Mesendoderm (in vitro differentiated cells): ENCODE measurements around the gene TOP1.

ENCODE experiments used
- DNase-seq: peaks from one replicate; pipeline ENCODE4 v3.0.0; 2013
- H2AK5ac ChIP-seq: 2 replicates; pipeline ENCODE4 v1.6.1; 2013; ENCODE audit warnings: low read length, inconsistent platforms
- H2BK120ac ChIP-seq: 2 replicates; pipeline ENCODE4 v1.6.1; 2013; ENCODE audit warnings: low read depth, mild to moderate bottlenecking, low read length, moderate library complexity, mixed read lengths
- H2BK15ac ChIP-seq: replicated peaks from 2 replicates; pipeline ENCODE4 v1.6.1; 2013; ENCODE audit warnings: low read depth, mild to moderate bottlenecking, moderate library complexity
- H2BK5ac ChIP-seq: 2 replicates; pipeline ENCODE4 v1.6.1; 2013; ENCODE audit warnings: low read length, inconsistent platforms
- H3K18ac ChIP-seq: 2 replicates; pipeline ENCODE4 v1.6.1; 2013; ENCODE audit warnings: mild to moderate bottlenecking, low read length, mixed read lengths
- H3K23ac ChIP-seq: one replicate; pipeline ENCODE4 v1.6.1; 2013; ENCODE audit warnings: low read length
- H3K27ac ChIP-seq: 2 replicates; pipeline ENCODE4 v1.5.1; 2013; ENCODE audit warnings: low read depth, mild to moderate bottlenecking, inconsistent platforms, low read length, moderate library complexity
- H3K27me3 ChIP-seq: 2 replicates; pipeline ENCODE4 v1.6.1; 2013; ENCODE audit warnings: low read length, control low read depth, mild to moderate bottlenecking, inconsistent platforms; ENCODE audit not compliant: insufficient read depth, poor library complexity
- H3K36me3 ChIP-seq: 2 replicates; pipeline ENCODE4 v1.6.1; 2013; ENCODE audit warnings: low read length, inconsistent platforms; ENCODE audit not compliant: control insufficient read depth, insufficient read depth
- H3K4ac ChIP-seq: one replicate; pipeline ENCODE4 v1.6.1; 2013; ENCODE audit warnings: low read depth, mild to moderate bottlenecking, low read length, moderate library complexity
- H3K4me1 ChIP-seq: 2 replicates; pipeline ENCODE4 v1.6.1; 2013; ENCODE audit warnings: low read depth, low read length, inconsistent platforms; ENCODE audit not compliant: control insufficient read depth
- H3K4me2 ChIP-seq: 2 replicates; pipeline ENCODE4 v1.6.1; 2013; ENCODE audit warnings: low read length
- H3K4me3 ChIP-seq: 2 replicates; pipeline ENCODE4 v1.5.1; 2013; ENCODE audit warnings: mild to moderate bottlenecking, low read length
- H3K56ac ChIP-seq: one replicate; pipeline ENCODE4 v1.6.1; 2013; ENCODE audit warnings: low read length
- H3K79me1 ChIP-seq: 2 replicates; pipeline ENCODE4 v1.6.1; 2013; ENCODE audit warnings: low read length, inconsistent platforms
- H3K79me2 ChIP-seq: 2 replicates; pipeline ENCODE4 v1.6.1; 2013; ENCODE audit warnings: mild to moderate bottlenecking, low read length; ENCODE audit not compliant: control insufficient read depth, insufficient read depth
- H3K9ac ChIP-seq: 2 replicates; pipeline ENCODE4 v1.6.1; 2013; ENCODE audit warnings: low read length, inconsistent platforms
- H4K5ac ChIP-seq: one replicate; pipeline ENCODE4 v1.6.1; 2013; ENCODE audit warnings: low read length
- H4K8ac ChIP-seq: one replicate; pipeline ENCODE4 v1.6.1; 2013; ENCODE audit warnings: low read depth, mild to moderate bottlenecking, control low read depth, low read length, moderate library complexity
- WGBS: extraction: QIAGEN DNeasy Blood & Tissue Kit; methylation state at CpG from one replicate; pipeline ENCODE4 v1.1.7; 2013; ENCODE audit warnings: low lambda C conversion rate, missing lambda C conversion rate; ENCODE audit not compliant: insufficient coverage; ENCODE audit errors: extremely low coverage; 5-methylcytosine and 5-hydroxymethylcytosine counted together

TOP1 gene

DNA sequence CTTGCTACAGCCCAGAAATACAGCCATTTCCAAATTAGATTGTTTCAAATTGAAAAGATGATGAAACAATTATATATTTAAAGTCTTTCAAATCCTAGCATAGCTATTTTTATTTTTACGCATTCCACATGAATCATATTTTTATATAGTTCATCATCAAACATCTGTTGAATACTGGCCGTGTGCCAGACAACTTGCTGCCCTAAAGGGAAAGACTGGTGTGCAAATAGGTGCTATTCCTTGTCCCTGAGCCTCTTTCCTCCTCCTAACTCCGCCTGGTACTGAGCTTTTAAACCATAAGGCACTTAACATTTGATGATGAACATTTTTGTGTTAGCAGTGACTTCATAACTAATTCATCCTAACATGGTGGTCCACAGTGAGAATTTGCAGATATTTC is 90.0 kb downstream of the TOP1 start:
- H3K4ac ChIP-seq = no peak overlapping the region
- H3K27ac ChIP-seq = no peak overlapping the region
- H3K4me2 ChIP-seq = no peak overlapping the region
- H3K23ac ChIP-seq = no peak overlapping the region
- H2AK5ac ChIP-seq = no peak overlapping the region
- H2BK15ac ChIP-seq = no peak overlapping the region
- H3K4me1 ChIP-seq = no peaks in the 10 kb centered on the region
- no peak overlapping the region for H3K56ac ChIP-seq
- H3K79me1 ChIP-seq = no peaks in the 10 kb centered on the region
- no peaks in the 10 kb centered on the region for H3K27me3 ChIP-seq
- no CpG with 5 or more reads among the region's 3 CpGs for WGBS
- no peak overlapping the region for H2BK120ac ChIP-seq
- H3K36me3 ChIP-seq = peaks cover 25% of the 10 kb centered on the region
- no peak overlapping the region for H3K4me3 ChIP-seq
- no peak for DNase-seq
- no peak overlapping the region for H3K9ac ChIP-seq
- H4K5ac ChIP-seq = no peak overlapping the region
- no peak overlapping the region for H2BK5ac ChIP-seq
- H3K79me2 ChIP-seq = no peaks in the 10 kb centered on the region
- no peak overlapping the region for H3K18ac ChIP-seq
- H4K8ac ChIP-seq = no peak overlapping the region

GRCh38 chr20:41119614-41120561 is 91.3 kb downstream of the TOP1 start:
- H2BK15ac ChIP-seq = no peak overlapping the region
- H3K56ac ChIP-seq = no peak overlapping the region
- H2AK5ac ChIP-seq = no peak overlapping the region
- no peak overlapping the region for H2BK5ac ChIP-seq
- no peak overlapping the region for H3K4me2 ChIP-seq
- no peak overlapping the region for H3K27ac ChIP-seq
- no CpG with 5 or more reads among the region's 7 CpGs for WGBS
- H3K18ac ChIP-seq = no peak overlapping the region
- no peaks in the 10 kb centered on the region for H3K4me1 ChIP-seq
- no peak overlapping the region for H2BK120ac ChIP-seq
- H3K4ac ChIP-seq = no peak overlapping the region
- no peak for DNase-seq
- no peak overlapping the region for H3K23ac ChIP-seq
- H3K79me1 ChIP-seq = no peaks in the 10 kb centered on the region
- peaks cover 20% of the 10 kb centered on the region for H3K36me3 ChIP-seq
- H4K5ac ChIP-seq = no peak overlapping the region
- H3K9ac ChIP-seq = no peak overlapping the region
- no peak overlapping the region for H4K8ac ChIP-seq
- no peak overlapping the region for H3K4me3 ChIP-seq
- H3K27me3 ChIP-seq = no peaks in the 10 kb centered on the region
- no peaks in the 10 kb centered on the region for H3K79me2 ChIP-seq

- Histone ChIP-seq H2BK5ac (no peak overlapping the region), H3K4ac (no peak overlapping the region), H2AK5ac (no peak overlapping the region), H3K79me2 (no peaks in the 10 kb centered on the region), H3K23ac (no peak overlapping the region), H2BK15ac (no peak overlapping the region), H3K9ac (no peak overlapping the region), H3K27me3 (no peaks in the 10 kb centered on the region), H3K4me3 (no peak overlapping the region), H3K27ac (no peak overlapping the region), H3K18ac (no peak overlapping the region), H4K5ac (no peak overlapping the region), H4K8ac (no peak overlapping the region), H3K4me1 (no peaks in the 10 kb centered on the region), H3K56ac (no peak overlapping the region), H3K4me2 (no peak overlapping the region), H3K36me3 (peaks cover 20% of the 10 kb centered on the region), H3K79me1 (no peaks in the 10 kb centered on the region), H2BK120ac (no peak overlapping the region)
- no CpG with 5 or more reads among the region's 3 CpGs for WGBS
- no peak for DNase-seq
Observed at GRCh38 chr20:41121399-41121798, 92.8 kb downstream of the TOP1 start.

DNA sequence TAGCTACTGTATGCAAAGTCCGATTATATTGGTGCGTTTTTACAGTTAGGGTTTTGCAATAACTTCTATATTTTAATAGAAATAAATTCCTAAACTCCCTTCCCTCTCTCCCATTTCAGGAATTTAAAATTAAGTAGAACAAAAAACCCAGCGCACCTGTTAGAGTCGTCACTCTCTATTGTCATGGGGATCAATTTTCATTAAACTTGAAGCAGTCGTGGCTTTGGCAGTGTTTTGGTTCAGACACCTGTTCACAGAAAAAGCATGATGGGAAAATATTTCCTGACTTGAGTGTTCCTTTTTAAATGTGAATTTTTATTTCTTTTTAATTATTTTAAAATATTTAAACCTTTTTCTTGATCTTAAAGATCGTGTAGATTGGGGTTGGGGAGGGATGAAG is 95.0 kb downstream of the TOP1 start:
- H3K4me3 ChIP-seq = no peak overlapping the region
- H2BK5ac ChIP-seq = no peak overlapping the region
- H2AK5ac ChIP-seq = no peak overlapping the region
- H3K4ac ChIP-seq = no peak overlapping the region
- no peak overlapping the region for H4K5ac ChIP-seq
- no peak overlapping the region for H4K8ac ChIP-seq
- no peaks in the 10 kb centered on the region for H3K27me3 ChIP-seq
- no peaks in the 10 kb centered on the region for H3K79me2 ChIP-seq
- no peak overlapping the region for H3K56ac ChIP-seq
- no peak overlapping the region for H3K4me2 ChIP-seq
- H2BK15ac ChIP-seq = no peak overlapping the region
- H3K9ac ChIP-seq = no peak overlapping the region
- H3K23ac ChIP-seq = no peak overlapping the region
- H3K36me3 ChIP-seq = peaks cover 19% of the 10 kb centered on the region
- no CpG with 5 or more reads among the region's 6 CpGs for WGBS
- DNase-seq = no peak
- no peak overlapping the region for H3K18ac ChIP-seq
- no peaks in the 10 kb centered on the region for H3K79me1 ChIP-seq
- no peaks in the 10 kb centered on the region for H3K4me1 ChIP-seq
- H2BK120ac ChIP-seq = no peak overlapping the region
- H3K27ac ChIP-seq = no peak overlapping the region

- H3K4me1 ChIP-seq = no peaks in the 10 kb centered on the region
- H3K36me3 ChIP-seq = peaks cover 19% of the 10 kb centered on the region
- no peak for DNase-seq
- H3K9ac ChIP-seq = no peak overlapping the region
- no peak overlapping the region for H3K18ac ChIP-seq
- H3K27me3 ChIP-seq = no peaks in the 10 kb centered on the region
- no peak overlapping the region for H3K4me3 ChIP-seq
- WGBS = no CpG with 5 or more reads among the region's 3 CpGs
- H3K79me2 ChIP-seq = no peaks in the 10 kb centered on the region
- no peak overlapping the region for H4K8ac ChIP-seq
- no peak overlapping the region for H3K56ac ChIP-seq
- H4K5ac ChIP-seq = no peak overlapping the region
- H3K23ac ChIP-seq = no peak overlapping the region
- H2BK5ac ChIP-seq = no peak overlapping the region
- H3K4me2 ChIP-seq = no peak overlapping the region
- no peak overlapping the region for H2BK15ac ChIP-seq
- no peak overlapping the region for H3K27ac ChIP-seq
- no peak overlapping the region for H3K4ac ChIP-seq
- no peak overlapping the region for H2AK5ac ChIP-seq
- no peak overlapping the region for H2BK120ac ChIP-seq
- no peaks in the 10 kb centered on the region for H3K79me1 ChIP-seq
Observed at GRCh38 chr20:41124451-41125094, 96.0 kb downstream of the TOP1 start.
